ENCODE results near the gene PPP1R9B. TPM values are rescaled to one million over a fixed set of nuclear protein-coding genes. Genes with fewer than 3 reads are reported as not detected.

The PPP1R9B gene
- total RNA-seq, 1 experiment from 2014 or later: 23.0 TPM

GRCh38 chr17:50173335-50173941 lies 23.0 kb upstream of the PPP1R9B start:
- Histone ChIP-seq H3K14ac (ENCODE audit: insufficient read depth, low read length) (no peak overlapping the region), H2BK15ac (ENCODE audit: low read depth, low read length) (no peak overlapping the region), H3K27me3 (ENCODE audit: insufficient read depth, low read length) (no peaks in the 10 kb centered on the region), H3K18ac (ENCODE audit: insufficient read length, low read depth, low read length) (no peak overlapping the region), H2BK20ac (ENCODE audit: low read depth, low read length, poor library complexity, severe bottlenecking) (no peak overlapping the region), H3K56ac (ENCODE audit: insufficient read length, low read depth, low read length) (no peak overlapping the region), H3K4ac (ENCODE audit: low read depth, low read length) (no peak overlapping the region), H4K8ac (replicated peaks; ENCODE audit: insufficient read length, low read depth, low read length) (no peak overlapping the region), H3T11ph (ENCODE audit: low read length) (no peak overlapping the region), H3K4me2 (ENCODE audit: insufficient read depth, insufficient read length, low read length) (no peak overlapping the region), H3K23ac (ENCODE audit: insufficient read length, low read depth, low read length) (no peak overlapping the region), H2BK12ac (ENCODE audit: insufficient read length, low read depth, low read length) (no peak overlapping the region), H3K79me1 (ENCODE audit: insufficient read depth, low read depth, low read length, poor library complexity, severe bottlenecking) (no peaks in the 10 kb centered on the region), H4K91ac (ENCODE audit: insufficient read length, low read depth, low read length) (no peak overlapping the region), H3K9me3 (ENCODE audit: control insufficient read depth, low read depth, low read length) (no peaks in the 10 kb centered on the region), H2AFZ (ENCODE audit: low read length) (no peak overlapping the region), H4K20me1 (ENCODE audit: control insufficient read depth, insufficient read depth, insufficient read length) (no peaks in the 10 kb centered on the region), H3K4me1 (ENCODE audit: insufficient read depth, low read length) (peaks cover 2% of the 10 kb centered on the region; the same call in 1 of the 2 replicates), H3K23me2 (ENCODE audit: insufficient read length, low read depth, low read length, poor library complexity, severe bottlenecking) (peaks cover 4% of the 10 kb centered on the region), H2BK120ac (ENCODE audit: low read depth, low read length, poor library complexity, severe bottlenecking) (no peak overlapping the region), H3K27ac (ENCODE audit: insufficient read length, low read depth, low read length) (no peak overlapping the region), H3K9ac (ENCODE audit: extremely low read depth, insufficient read length, low read length) (no peak overlapping the region), H3K79me2 (ENCODE audit: insufficient read depth, low read length) (no peaks in the 10 kb centered on the region), H4K5ac (ENCODE audit: insufficient read length, low read depth, low read length) (no peak overlapping the region), H2AK5ac (ENCODE audit: insufficient read length, low read length) (no peak overlapping the region), H2BK5ac (ENCODE audit: insufficient read length, low read length) (no peak overlapping the region)
- Mint-ChIP-seq H3K4me1 (peaks cover 30 to 39% of the 10 kb centered on the region in 2 experiments), H3K27me3 (ENCODE audit: low read depth) (peaks cover 4% of the 10 kb centered on the region), H3K27ac (peak overlapping the region in 2 of 3 experiments; percentile 32 to 49; a peak in 1 of 7 replicates), H3K4me3 (no peak overlapping the region), H3K9me3 (no peaks in the 10 kb centered on the region; a peak in 1 of 5 replicates), H3K36me3 (ENCODE audit: insufficient read depth in 1 of 3, low read depth in 3 of 3) (no peaks in the 10 kb centered on the region)
- TF ChIP-seq CTCF (conservative IDR thresholded peaks at IDR 0.05): no peak
- peak; percentile 73 for DNase-seq
- WGBS (ENCODE audit: extremely low coverage, insufficient read length, low lambda C conversion rate): no CpG with 5 or more reads among the region's 10 CpGs
